ENCODE measurements around the gene ADAMTS6.

ADAMTS6 gene

DNA sequence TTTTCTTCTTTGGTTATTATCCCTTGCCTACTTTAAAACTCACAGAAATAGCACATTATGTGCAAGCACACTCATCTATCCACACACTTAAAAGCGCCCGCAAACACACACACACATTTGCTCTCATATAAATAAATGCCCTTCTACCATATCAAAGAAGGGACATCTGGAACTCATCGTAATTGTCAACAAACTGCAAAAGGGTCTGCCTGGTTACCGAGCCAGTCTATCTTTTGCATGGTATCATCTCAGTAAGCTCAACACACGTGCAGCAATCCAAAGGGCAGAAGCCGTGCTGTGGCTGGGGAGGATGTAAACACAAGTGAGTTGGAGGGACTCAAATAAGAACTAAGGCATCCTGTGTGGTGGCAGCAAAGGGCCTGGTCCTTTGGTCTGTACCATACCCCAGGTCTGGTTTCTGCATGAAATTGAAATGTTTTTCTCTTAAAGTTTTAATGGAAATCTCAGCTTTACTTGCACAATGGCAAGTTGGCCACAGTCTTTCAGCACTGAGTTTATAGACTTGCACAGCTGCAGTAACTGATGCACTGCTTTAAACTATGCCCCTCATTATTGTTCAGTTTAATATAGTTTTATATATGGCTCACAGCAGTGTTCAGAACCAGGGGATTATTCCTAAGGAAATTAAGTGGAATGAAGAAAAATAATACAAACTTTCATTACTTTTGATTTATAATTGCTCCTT, 331.0 kb downstream of the ADAMTS6 start:
- DNase-seq (ENCODE audit: low read depth in 1 of 2, low spot score in 1 of 2), result no peak

- DNase-seq (ENCODE audit: low read depth in 1 of 2, low spot score in 1 of 2), result no peak
These were observed 331.9 kb downstream of the ADAMTS6 start for GRCh38 chr5:65149827-65150226.

DNA sequence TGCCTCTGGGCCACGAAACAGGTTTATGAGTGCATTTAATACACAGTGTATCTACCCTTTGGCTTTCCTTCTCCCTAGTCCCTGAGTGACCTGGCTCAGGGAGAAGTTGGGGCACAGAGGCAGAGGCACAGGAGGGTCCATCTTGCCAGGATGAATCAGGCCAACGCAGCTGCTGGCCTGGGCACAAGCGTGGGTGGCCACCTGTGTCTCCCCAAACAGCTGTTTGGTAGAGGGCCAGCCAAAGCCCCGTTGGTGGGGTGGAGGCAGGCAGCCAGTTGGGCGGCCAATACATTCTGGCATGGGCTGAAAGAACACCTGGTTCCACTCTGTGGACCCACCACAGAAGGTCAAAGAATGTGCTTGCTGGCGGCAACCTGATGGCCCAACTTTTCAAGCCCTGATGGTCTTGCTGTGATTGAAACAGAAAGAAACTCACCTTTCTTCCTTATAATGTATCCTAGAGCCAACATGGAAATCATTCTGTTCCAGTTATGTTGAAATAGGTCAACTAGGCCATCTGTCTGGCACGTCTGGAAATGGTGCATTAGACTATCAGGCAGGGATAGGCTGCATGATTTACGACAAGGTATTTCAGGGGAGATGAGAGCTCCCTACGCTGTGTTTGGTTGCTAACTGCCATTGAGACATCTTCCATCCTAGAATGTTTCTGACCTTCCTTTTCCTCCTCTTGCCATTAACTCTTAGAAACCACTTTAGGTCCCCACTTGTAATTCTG, 337.4 kb downstream of the ADAMTS6 start:
- DNase-seq (ENCODE audit: low read depth in 1 of 2, low spot score in 1 of 2), result no peak

DNA sequence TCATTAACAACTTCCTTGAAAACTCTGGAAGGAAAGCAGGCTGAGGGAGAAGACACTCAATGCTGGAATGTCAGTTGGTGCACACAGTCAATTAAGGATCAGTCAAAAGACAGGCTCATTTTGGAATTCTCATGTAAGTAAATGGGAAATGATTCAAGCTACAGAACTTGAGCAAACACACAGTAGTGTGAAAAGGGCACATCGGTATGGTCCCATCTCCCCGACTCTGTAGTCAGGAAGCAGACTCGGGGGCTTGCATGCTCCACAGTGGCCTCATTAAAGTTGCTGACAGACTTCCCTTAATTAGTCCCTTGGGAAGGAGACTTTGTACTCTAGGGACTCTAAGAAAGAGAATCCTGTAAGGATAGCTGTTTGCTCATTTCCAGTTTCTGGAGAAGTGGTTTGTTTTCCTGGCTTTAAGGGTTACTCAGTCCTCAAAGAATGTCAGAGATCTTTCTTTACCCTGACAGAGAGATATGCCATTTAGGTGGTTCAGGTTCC, 339.2 kb downstream of the ADAMTS6 start:
- no peak for DNase-seq (ENCODE audit: low read depth in 1 of 2, low spot score in 1 of 2)

DNA sequence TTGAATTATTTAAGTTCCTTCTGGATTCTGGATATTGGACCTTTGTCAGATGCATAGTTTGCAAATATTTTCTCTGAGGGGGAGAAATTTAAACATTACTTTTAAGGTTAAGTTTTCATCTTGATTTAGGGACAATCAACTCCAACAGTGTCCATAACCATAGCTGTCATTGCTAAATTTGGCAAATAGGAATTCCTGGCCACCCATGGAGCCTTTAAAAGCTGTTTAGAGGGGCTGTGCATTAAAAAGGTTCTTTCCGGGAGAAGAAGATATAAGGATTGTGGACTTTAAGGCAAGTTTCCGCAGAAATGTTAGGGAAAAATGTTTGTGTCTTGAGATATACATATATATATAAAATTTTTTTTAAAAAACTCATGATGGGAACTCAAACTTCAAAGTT, 339.7 kb downstream of the ADAMTS6 start:
- DNase-seq (ENCODE audit: low read depth in 1 of 2, low spot score in 1 of 2), result no peak

DNA sequence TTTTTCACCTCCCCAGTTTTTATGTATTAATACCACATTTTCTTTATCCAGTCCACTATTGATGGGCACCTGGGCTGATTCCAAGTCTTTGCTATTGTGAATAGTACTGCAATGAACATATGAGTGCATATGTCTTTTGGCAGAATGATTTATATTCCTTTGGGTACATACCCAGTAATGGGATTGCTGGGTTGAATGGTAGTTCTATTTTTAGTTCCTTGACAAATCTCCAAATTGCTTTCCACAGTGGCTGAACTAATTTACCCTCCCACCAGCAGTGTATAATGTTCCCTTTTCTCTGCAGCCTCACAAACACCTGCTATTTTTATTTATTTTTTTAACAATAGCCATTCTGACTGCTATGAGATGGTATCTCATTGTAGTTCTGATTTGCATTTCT, 340.2 kb downstream of the ADAMTS6 start:
- DNase-seq (ENCODE audit: low read depth in 1 of 2, low spot score in 1 of 2), result no peak

DNA sequence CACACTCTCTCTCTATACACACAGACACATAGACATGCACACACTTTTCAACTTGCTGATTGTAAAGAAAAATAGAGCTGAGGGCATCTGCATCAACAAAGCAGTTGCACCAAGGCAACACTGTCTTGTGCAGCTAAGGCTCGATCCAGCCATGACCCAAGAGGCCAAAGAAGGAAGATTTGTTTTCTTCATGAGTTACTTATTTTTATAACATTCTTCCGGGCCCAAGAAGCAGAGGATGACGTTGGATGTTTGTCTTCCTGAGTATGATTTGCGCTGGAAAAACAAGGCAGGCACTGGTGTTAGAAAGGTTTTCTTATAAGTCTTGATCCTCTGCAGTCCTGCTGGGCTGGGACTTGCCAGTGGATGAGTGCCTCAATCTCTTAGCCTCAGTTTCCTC, 344.1 kb downstream of the ADAMTS6 start:
- no peak for DNase-seq (ENCODE audit: low read depth in 1 of 2, low spot score in 1 of 2)

DNA sequence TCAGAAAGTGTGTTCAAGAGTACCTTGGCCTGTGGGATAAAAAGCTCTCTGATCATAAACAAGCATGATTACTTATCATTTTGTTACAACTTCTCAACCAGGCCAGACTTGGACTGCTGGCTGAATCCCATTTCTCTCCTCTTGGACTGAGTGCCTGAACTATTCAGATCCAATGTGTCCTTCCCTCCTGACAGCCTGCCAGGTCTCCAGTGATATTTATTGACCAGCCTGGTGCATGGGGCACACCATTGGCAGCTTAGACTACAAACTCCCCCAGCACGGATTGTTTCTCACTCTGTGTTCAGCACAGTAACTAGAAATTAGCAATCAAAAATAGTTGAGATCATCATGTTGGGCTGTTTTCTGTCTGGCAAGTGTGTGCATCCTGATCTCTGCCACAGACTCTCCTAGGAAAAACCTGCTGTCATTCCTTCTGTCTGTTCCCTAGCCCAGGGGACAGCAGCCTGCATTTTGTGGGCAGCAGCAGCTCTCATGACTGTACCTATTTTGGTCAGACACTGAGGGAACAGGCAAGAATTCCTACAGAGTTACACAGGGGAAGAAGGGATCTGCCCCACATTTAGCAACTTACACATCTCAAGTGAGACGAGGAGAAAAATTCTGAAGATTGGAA, 348.1 kb downstream of the ADAMTS6 start:
- DNase-seq (ENCODE audit: low read depth in 1 of 2, low spot score in 1 of 2), result no peak

GRCh38 chr5:65132386-65132785, 349.3 kb downstream of the ADAMTS6 start:
- DNase-seq (ENCODE audit: low read depth in 1 of 2, low spot score in 1 of 2), result no peak

- no peak for DNase-seq (ENCODE audit: low read depth in 1 of 2, low spot score in 1 of 2)
These were observed 353.5 kb downstream of the ADAMTS6 start for GRCh38 chr5:65128226-65128625.

DNA sequence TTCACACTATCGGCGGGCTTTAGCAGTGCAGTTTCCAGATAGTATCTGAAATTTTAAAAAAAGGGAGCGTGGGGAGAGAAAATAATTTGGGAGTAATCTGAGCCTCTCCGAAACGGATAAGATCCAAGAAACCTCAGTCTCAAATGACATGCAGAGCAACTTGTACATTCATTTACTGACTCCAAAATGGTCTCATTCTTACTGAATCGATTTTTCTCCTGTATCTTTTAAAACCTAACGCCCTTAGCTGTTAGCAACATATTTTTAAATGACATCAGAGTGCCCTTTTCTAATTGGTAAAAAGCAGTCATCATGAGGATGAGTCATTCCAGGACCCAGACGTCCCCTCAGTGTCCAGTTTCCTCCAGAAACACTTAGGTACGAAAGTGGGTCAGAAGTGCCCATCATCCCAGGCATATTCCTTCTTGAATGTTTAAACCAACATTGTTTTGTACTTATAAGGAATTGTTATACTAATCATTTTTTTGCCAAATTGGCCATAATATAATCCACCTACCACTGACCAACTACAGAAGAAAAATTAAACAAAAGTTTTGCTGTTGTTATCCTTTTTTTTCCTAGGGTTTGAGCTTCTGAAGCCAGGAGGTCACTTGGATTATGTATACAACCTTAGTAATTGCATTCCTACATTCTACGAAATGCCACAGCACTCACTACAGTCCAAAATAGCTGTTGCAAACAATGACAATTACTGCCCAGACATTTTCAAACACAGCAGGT, 354.4 kb downstream of the ADAMTS6 start:
- no peak for DNase-seq (ENCODE audit: low read depth in 1 of 2, low spot score in 1 of 2)

DNA sequence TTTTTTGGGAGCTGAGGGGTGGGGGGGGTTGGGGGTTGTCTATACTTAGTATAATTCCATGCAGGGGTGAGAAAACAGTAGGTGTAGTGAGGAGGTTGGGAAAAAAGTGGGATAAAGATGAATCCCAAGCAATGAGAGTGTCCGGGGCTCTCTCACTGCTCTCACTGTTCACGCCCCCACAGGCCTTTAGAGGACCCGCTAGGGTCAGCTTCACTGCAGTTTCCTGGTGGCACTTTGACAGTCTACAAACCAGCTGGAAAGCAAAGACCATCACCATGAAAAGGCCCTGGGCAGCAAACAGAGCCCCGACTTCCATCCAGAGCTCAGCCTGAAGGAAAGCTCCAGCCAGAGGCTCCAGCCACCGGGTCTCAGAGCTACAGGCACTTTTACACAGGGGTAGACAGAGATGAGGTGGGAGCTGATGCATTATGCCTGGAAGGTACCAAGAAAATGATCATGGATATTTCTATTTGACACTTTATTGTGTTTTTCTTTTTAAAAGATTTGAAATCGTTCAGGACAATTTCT, 355.1 kb downstream of the ADAMTS6 start:
- no peak for DNase-seq (ENCODE audit: low read depth in 1 of 2, low spot score in 1 of 2)

- no peak for DNase-seq (ENCODE audit: low read depth in 1 of 2, low spot score in 1 of 2)
These were observed 355.9 kb downstream of the ADAMTS6 start for GRCh38 chr5:65125591-65126541.

GRCh38 chr5:65121880-65122436, 359.8 kb downstream of the ADAMTS6 start:
- DNase-seq (ENCODE audit: low read depth in 1 of 2, low spot score in 1 of 2), result no peak

GRCh38 chr5:65120371-65120967, 361.3 kb downstream of the ADAMTS6 start:
- no peak for DNase-seq (ENCODE audit: low read depth in 1 of 2, low spot score in 1 of 2)

- DNase-seq (ENCODE audit: low read depth in 1 of 2, low spot score in 1 of 2), result no peak
These were observed 364.2 kb downstream of the ADAMTS6 start for GRCh38 chr5:65117525-65117924.

DNA sequence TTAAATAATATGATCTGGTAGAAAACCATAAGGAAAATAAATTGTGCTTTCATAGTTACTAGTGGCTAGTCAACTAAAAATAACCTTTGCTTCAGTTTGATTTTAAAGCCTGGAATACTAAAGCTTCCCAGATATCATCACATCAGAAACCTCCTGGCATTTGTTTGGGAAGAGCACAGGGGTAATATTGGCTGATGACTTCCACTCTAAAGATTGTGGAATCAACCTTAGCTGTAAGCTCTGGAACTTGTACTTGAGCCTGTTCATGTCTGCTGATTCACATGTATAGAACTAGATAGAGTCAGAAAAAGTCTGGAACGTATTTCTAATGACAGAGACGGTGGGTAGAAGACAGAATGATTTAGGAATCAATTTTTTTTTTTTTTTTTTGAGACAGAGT, 367.9 kb downstream of the ADAMTS6 start:
- DNase-seq (ENCODE audit: low read depth in 1 of 2, low spot score in 1 of 2), result no peak

DNA sequence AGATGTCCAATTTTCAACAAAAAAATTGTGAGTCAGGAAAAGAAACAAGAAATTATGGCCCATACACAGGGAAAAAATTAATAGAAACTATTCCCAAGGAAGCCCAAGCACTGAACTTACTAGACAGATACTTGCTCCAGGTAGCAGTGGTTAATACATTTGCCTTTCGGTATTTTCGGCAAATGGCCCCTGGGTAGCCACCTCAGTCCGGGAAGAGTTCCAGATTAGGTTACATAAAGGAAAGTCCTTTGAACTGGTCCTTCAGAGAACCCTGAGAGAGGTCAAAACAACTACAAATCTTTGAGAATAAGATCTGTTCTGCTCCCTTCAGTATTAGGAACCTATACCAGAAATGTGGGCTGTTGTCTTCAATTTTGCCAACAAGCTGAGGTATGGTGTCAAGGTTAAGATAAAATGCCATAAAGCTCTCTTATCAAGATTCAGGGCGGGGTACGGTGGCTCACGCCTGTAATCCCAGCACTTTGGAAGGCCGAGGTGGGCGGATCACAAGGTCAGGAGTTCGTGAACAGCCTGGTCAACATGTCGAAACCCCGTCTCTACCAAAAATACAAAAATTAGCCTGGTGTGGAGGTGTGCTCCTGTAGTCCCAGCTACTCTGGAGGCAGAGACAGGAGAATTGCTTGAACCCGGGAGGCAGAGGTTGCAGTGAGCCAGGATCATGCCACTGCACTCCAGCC, 369.6 kb downstream of the ADAMTS6 start:
- DNase-seq (ENCODE audit: low read depth in 1 of 2, low spot score in 1 of 2), result no peak
